K562 (cell line): Measurements from ENCODE around the gene PON3. TPM values are rescaled to one million over a fixed set of nuclear protein-coding genes. Genes with fewer than 3 reads are reported as not detected.

Experiments used
- CREM ChIP-seq: IDR thresholded peaks from 2 replicates; pipeline ENCODE4 v1.6.1; 2014; ENCODE audit warnings: antibody characterized with exemption, low read depth
- DMBX1 ChIP-seq: fragments of 250-450 bp; sonication (Bioruptor Pico); IDR thresholded peaks from 2 replicates; pipeline ENCODE4 v1.8.0; 2022; ENCODE audit warnings: inconsistent platforms, mild to moderate bottlenecking, moderate library complexity, borderline replicate concordance
- GATAD2A ChIP-seq: fragments of 450-650 bp; IDR thresholded peaks from 2 replicates; pipeline ENCODE4 v1.6.1; 2017
- NR2F6 ChIP-seq: fragments of 450-650 bp; formaldehyde crosslinking; IDR thresholded peaks from 2 replicates; pipeline ENCODE4 v1.4.0; 2020; ENCODE audit warnings: mild to moderate bottlenecking
- POLR2A ChIP-seq: fragments of 450-650 bp; conservative IDR thresholded peaks from 2 replicates; pipeline ENCODE4 v1.6.1; 2016
- RBM25 ChIP-seq: fragments of 200-400 bp; formaldehyde crosslinking; IDR thresholded peaks from 2 replicates; pipeline ENCODE4 v1.6.1; 2018; ENCODE audit warnings: low read length, low read depth, moderate library complexity; ENCODE audit not compliant: severe bottlenecking
- SMAD1 ChIP-seq: fragments of 150-350 bp; IDR thresholded peaks from 2 replicates; pipeline ENCODE4 v1.6.1; 2014; ENCODE audit warnings: low read length, low read depth; ENCODE audit not compliant: partially characterized antibody
- TAF1 ChIP-seq: IDR thresholded peaks from 2 replicates; pipeline ENCODE4 v1.6.1; 2011; ENCODE audit warnings: mild to moderate bottlenecking, low read length, moderate library complexity; ENCODE audit not compliant: insufficient read depth, control insufficient read depth, severe bottlenecking; ENCODE audit errors: extremely low read depth
- ZFPM2 ChIP-seq: fragments of 250-450 bp; sonication (Bioruptor Pico); IDR thresholded peaks from 2 replicates; pipeline ENCODE4 v1.5.1; 2022; ENCODE audit warnings: mild to moderate bottlenecking
- ZNF3 ChIP-seq: fragments of 250-450 bp; sonication (Bioruptor Pico); IDR thresholded peaks from 2 replicates; pipeline ENCODE4 v1.5.0; 2021; ENCODE audit warnings: mild to moderate bottlenecking, moderate library complexity
- ZSCAN29 ChIP-seq: fragments of 450-650 bp; IDR thresholded peaks from 2 replicates; pipeline ENCODE4 v1.6.1; 2017
- polyA plus RNA-seq, 8 experiments: library from polyadenylated mRNA; depleted of rRNA in 4 of 8; stranded (reverse) in 5 of 8; unstranded in 3 of 8; fragments of >200 nt; fragmentation: Nextera tagmentation in 2 of 8; fragmentation: Illumina TruSeq in 1 of 8; extraction: Ambion mirVana in 2 of 8; extraction: Trizol in 1 of 8; gene quantifications; 2 replicates each; pipeline versions ENCODE4 v1.2.1 to v1.2.3, GENCODE V29; 2011 to 2014; ENCODE audit warnings: inconsistent platforms in 1 of 8, missing spikeins in 1 of 8
- total RNA-seq, 7 experiments: library from RNA; depleted of rRNA in 6 of 7; stranded (reverse); fragments of >200 nt in 6 of 7; fragmentation: Illumina TruSeq in 2 of 7; extraction: Trizol in 2 of 7; gene quantifications; 2 replicates each; pipeline versions ENCODE4 v1.2.1 to v1.2.3, GENCODE V29; 2011 to 2021; ENCODE audit warnings: low replicate concordance in 1 of 7
- TF ChIP-seq, protein P1 (sequence below), 2 experiments: fragments of 450-650 bp; conservative IDR thresholded peaks; 2 replicates each; pipeline ENCODE4 v1.6.1; 2017; ENCODE audit warnings: mild to moderate bottlenecking in 2 of 2, moderate library complexity in 2 of 2
- TF ChIP-seq, protein P2 (sequence below): fragments of 450-650 bp; IDR thresholded peaks from 2 replicates; pipeline ENCODE4 v1.6.1; 2016; ENCODE audit warnings: low read depth, mild to moderate bottlenecking, moderate library complexity
- TF ChIP-seq, protein P3 (sequence below), 2 experiments: IDR thresholded peaks; 2 replicates each; pipeline ENCODE4 v1.6.1; 2012; ENCODE audit warnings: improper control_type of control experiment in 2 of 2, low read depth in 2 of 2, low read length in 2 of 2, borderline replicate concordance in 1 of 2
- TF ChIP-seq, protein P4 (sequence below): fragments of 250-450 bp; sonication (Bioruptor Pico); IDR thresholded peaks from 2 replicates; pipeline ENCODE4 v1.8.0; 2022; ENCODE audit warnings: inconsistent platforms
- TF ChIP-seq, protein P5 (sequence below): conservative IDR thresholded peaks from 2 replicates; pipeline ENCODE4 v1.6.1; 2011; ENCODE audit warnings: low read depth, mild to moderate bottlenecking, low read length; ENCODE audit not compliant: control insufficient read depth

PON3 gene
- total and polyA plus RNA-seq, 9 of the 15 experiments (the other 6 are each of a cell fraction or from before 2014, with no cell fraction given): 0.15 to 0.38 (median 0.18) TPM; not detected in 6

DNA sequence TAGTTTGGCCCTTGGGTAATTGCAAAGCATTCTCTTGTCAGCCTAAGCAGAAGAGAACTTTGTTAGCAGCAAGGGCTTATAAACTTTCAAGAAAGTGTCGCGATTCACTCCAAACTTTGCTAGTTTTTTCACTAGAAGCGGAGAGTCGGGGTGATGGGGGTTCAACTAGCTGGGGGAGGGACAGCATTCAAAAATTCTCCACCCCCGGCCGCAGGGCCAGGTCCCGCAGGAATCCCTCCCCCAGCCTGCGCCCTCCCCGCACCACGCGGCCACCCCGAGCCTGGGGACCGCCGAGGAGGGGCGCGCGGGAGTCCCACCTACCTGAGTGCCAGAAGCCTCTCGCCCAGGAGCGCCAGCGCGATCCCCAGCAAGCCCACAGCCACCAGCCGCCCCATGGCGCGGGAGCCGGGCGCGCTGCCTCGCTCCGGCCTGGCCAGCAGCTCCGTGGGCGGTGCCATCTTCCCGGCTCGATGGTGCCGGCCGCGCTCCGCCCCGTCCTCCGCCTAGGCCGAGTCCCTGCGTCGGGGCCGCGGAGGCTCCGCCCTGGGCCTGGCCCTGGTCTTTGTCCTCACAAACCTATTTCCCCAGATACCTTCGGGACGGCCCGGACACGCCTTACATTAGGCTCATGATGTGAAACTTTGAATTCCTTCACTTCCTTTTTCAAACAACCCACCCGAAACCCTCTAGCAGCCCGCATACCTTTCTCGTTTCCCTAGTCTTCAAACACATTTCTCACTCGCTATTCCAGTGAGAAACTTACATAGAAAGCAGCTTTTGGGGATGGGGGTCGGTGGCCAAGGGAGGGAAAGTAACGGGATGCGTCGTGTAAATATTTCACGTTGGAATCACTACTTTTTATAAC lies 38.6 kb upstream of the PON3 start, which contains the start of gene PON2 (continued):
- TF ChIP-seq, protein P1, sequence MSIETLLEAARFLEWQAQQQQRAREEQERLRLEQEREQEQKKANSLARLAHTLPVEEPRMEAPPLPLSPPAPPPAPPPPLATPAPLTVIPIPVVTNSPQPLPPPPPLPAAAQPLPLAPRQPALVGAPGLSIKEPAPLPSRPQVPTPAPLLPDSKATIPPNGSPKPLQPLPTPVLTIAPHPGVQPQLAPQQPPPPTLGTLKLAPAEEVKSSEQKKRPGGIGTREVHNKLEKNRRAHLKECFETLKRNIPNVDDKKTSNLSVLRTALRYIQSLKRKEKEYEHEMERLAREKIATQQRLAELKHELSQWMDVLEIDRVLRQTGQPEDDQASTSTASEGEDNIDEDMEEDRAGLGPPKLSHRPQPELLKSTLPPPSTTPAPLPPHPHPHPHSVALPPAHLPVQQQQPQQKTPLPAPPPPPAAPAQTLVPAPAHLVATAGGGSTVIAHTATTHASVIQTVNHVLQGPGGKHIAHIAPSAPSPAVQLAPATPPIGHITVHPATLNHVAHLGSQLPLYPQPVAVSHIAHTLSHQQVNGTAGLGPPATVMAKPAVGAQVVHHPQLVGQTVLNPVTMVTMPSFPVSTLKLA (conservative IDR thresholded peaks at IDR 0.05): peak; percentile 69 to 85
- no peak for TF ChIP-seq ZSCAN29
- TF ChIP-seq DMBX1 (CRISPR knock-in tag): no peak
- TF ChIP-seq, protein P2, sequence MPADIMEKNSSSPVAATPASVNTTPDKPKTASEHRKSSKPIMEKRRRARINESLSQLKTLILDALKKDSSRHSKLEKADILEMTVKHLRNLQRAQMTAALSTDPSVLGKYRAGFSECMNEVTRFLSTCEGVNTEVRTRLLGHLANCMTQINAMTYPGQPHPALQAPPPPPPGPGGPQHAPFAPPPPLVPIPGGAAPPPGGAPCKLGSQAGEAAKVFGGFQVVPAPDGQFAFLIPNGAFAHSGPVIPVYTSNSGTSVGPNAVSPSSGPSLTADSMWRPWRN: no peak
- no peak for TF ChIP-seq GATAD2A
- no peak for TF ChIP-seq ZNF3
- TF ChIP-seq NR2F6 (CRISPR knock-in tag): no peak
- peak; percentile 62 for TF ChIP-seq CREM
- peak; percentile 80 for TF ChIP-seq TAF1
- TF ChIP-seq ZFPM2 (CRISPR knock-in tag): 0 out of 2 replicates have a peak, but pooled peaks have one; percentile 6
- no peak for TF ChIP-seq RBM25
- TF ChIP-seq, protein P3, sequence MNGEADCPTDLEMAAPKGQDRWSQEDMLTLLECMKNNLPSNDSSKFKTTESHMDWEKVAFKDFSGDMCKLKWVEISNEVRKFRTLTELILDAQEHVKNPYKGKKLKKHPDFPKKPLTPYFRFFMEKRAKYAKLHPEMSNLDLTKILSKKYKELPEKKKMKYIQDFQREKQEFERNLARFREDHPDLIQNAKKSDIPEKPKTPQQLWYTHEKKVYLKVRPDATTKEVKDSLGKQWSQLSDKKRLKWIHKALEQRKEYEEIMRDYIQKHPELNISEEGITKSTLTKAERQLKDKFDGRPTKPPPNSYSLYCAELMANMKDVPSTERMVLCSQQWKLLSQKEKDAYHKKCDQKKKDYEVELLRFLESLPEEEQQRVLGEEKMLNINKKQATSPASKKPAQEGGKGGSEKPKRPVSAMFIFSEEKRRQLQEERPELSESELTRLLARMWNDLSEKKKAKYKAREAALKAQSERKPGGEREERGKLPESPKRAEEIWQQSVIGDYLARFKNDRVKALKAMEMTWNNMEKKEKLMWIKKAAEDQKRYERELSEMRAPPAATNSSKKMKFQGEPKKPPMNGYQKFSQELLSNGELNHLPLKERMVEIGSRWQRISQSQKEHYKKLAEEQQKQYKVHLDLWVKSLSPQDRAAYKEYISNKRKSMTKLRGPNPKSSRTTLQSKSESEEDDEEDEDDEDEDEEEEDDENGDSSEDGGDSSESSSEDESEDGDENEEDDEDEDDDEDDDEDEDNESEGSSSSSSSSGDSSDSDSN (IDR thresholded peaks at IDR 0.05; ENCODE audit: borderline replicate concordance in 1 of 2, low read depth in 2 of 2, low read length in 2 of 2): peak; percentile 96 to 99; a peak in 3 of 4 replicates
- TF ChIP-seq SMAD1: peak; percentile 25
- TF ChIP-seq, protein P4, sequence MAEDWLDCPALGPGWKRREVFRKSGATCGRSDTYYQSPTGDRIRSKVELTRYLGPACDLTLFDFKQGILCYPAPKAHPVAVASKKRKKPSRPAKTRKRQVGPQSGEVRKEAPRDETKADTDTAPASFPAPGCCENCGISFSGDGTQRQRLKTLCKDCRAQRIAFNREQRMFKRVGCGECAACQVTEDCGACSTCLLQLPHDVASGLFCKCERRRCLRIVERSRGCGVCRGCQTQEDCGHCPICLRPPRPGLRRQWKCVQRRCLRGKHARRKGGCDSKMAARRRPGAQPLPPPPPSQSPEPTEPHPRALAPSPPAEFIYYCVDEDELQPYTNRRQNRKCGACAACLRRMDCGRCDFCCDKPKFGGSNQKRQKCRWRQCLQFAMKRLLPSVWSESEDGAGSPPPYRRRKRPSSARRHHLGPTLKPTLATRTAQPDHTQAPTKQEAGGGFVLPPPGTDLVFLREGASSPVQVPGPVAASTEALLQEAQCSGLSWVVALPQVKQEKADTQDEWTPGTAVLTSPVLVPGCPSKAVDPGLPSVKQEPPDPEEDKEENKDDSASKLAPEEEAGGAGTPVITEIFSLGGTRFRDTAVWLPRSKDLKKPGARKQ (CRISPR knock-in tag): 0 out of 2 replicates have a peak, but pooled peaks have one; percentile 63
- peak; percentile 94 for TF ChIP-seq POLR2A
- TF ChIP-seq, protein P5, sequence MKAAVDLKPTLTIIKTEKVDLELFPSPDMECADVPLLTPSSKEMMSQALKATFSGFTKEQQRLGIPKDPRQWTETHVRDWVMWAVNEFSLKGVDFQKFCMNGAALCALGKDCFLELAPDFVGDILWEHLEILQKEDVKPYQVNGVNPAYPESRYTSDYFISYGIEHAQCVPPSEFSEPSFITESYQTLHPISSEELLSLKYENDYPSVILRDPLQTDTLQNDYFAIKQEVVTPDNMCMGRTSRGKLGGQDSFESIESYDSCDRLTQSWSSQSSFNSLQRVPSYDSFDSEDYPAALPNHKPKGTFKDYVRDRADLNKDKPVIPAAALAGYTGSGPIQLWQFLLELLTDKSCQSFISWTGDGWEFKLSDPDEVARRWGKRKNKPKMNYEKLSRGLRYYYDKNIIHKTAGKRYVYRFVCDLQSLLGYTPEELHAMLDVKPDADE: no peak
